NCI-H2081 (cell line): ENCODE results near the gene EHHADH.

Experiments
- DNase-seq, 2 experiments: peaks; one replicate each; lab custom pipeline; 2025; lab: John Stamatoyannopoulos, UW

EHHADH gene

GRCh38 chr3:185197068-185197467 is 56.8 kb downstream of the EHHADH start:
- no peak for DNase-seq

- DNase-seq: no peak
These were observed 58.2 kb downstream of the EHHADH start for GRCh38 chr3:185195652-185196051.

GRCh38 chr3:185188816-185189215 is 65.0 kb downstream of the EHHADH start:
- peak; percentile 33 to 76 for DNase-seq

GRCh38 chr3:185187391-185187790 is 66.5 kb downstream of the EHHADH start:
- no peak for DNase-seq

DNA sequence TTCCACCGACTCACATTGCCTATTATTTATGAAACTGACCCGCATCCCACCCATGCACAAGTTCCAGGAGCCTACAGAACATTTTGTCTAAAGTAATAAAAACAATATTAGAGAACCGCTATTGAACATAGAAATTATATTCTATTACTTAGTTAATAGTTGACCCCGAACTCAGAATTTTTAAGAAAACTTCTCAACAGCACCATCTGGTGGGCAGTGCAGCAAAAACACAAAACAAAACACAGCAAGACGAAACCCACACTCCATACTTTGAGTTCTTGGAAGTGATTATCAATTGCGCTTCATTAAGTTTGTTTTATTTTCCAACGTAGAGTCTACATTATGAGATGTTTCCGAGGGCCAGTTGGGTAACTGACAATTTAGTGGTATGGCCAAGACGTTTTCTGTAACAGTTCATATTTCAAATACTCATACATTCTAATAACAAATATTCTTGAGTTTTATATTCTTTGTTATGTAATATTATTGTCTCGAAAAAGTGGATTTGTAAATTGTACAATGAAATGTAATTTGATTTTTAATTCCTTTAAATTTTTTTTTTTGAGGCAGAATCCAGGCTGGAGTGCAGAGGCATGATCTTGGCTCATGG is 77.0 kb downstream of the EHHADH start:
- peak; percentile 51 to 55 for DNase-seq

- no peak for DNase-seq
These were observed 78.4 kb downstream of the EHHADH start for GRCh38 chr3:185175370-185175987.

DNA sequence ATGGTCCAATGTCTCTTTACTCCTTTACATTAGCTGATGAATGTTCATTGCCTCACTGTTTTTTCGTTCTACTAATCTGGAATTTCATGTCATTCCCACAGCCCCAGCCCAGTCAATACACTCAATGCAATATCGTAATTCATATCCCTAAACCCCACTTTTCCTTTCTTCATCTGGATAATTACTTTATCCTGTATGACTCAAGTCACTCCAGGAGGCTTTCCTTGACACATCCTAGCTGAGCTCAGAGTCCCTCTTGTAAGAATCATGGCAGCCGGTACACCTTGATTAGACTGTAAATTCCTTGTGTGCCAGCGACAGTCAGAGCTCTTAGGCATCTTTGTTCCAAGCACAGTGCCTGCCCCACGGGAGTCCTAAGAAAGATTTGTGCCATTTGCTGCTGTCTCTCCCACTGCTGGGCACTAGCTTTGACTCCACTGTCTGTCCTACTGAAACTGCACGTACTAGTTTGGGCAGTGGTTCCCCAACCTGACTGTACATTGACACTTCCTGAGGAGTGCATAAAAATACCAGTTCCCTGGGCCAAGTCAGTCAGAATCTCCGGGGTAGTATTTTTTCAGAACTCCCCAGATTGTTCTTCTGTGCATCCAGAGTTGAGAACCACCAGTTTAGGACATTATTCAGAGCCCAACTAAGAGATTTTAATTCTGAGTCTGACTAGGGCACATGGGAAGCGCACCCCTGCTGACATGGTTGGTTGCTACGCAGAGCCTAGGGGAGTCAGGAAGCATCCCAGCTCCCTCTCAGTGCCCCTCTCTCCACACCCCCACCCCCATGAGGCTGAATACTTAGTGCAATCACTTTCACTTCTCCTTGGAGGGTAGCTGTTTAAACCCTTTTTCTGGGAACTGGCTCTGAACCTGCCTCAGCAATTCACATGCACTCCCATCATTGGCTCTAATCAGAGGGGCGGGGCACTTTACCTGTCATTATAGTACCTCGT is 81.5 kb downstream of the EHHADH start:
- DNase-seq: no peak

DNA sequence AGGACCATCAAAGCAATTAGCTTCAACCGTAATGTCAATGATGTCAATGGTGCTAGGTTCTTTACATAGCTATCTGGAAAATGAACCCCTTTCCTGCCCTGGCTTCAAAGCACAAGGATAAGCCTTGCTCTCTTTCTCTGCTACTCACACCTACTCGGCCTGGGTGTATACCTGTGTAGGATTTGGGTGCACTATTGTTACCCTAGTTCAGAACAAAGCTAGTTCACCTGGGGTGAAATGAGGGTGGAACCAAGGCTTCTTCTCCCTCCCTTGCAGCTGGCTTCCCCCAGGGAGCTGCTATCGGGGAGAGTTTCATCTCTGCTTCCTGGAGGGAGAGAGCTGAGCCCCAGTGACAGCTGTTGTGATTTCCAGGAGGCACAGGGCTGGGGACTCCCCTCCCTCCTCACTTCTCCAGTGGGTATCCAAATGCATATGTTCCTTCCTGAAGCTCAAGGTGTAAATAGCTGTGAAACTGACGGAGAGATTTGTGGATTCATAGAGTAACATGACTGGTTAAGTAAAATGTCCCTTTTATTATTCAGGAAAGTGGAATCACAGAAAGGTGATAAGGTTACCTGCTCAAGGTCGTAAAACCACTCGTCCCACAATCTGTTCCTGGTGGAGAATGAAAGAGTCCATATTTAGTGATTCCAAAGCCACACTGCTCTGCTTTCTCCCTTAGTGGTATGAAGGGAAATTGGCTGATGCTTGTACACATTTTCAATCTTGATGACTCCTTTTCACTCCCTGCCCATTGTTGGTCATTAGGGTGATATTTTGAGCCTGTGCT is 89.2 kb downstream of the EHHADH start:
- DNase-seq: no peak

DNA sequence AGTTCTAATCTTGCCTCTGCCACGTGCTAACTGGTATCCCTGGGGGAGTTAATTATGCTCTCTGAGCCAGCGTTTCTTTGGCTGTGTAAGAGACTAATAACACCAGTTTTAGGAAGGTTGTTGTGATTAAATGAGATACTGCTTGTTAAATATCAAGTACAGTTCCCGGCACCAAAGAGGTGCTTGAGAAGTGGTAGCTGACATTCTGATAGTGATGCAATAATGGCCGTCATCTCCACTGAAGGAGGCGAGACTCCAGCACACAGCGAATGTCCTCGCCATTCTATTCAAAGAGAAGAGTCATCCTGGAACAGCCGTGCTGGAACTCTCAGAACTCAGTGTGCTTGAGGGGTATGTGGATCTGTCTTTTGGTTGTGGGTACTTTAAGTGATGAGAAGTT is 91.2 kb downstream of the EHHADH start:
- DNase-seq: no peak

- DNase-seq: no peak
These were observed 92.1 kb downstream of the EHHADH start for GRCh38 chr3:185161761-185162160.

- no peak for DNase-seq
These were observed 96.5 kb downstream of the EHHADH start for GRCh38 chr3:185157347-185157746.

DNA sequence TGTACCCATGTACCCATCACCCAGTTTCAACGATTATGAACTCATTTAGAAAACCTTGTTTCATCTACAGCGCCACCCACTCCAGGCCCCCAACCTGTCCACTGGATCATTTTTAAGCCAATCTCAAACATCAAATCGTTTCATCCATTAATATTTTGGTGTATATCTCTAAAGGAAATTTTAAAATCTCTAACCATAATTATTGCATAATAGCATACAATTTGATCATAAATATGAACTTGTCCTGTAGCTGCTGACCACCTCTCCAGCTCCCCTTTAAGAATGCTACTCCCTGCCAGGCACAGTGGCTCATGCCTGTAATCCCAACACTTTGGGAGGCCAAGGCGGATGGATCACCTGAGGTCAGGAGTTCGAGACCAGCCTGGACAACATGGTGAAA is 98.2 kb downstream of the EHHADH start:
- no peak for DNase-seq

DNA sequence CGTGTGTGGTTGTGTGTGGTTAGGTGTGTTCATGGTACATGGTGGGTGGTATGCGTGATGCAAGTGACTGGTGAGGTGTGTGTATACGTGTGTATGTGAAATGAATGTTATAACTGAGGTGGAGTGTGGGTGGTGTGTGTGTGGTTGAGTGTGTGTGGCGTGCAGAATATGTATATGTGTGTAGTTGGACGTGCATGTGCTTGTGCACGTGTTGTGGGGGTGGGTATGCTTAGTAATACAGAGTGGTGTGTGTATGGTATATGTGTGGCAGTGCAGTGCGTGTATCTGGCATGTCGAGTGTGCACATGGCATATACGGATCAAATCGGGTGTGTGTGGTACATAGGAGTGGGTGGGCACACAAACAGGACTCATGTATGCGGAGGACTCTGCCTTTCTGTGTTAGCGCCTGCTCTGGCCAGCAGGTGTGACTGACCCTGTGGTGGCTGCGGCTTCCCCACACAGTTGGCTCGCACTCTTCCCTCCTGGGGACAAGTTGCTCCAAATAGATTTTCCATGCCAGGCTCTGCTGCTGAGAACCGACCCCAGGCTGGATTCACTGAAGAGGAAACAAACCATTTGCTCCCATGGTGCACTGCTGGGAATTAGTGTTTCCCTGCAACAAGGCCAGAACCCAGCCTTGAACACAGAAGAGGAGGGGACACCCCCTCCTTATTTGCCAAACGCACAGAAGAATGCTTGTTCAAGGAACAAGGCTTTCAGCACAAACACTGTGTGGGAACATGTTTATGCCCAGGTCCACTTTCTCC is 99.8 kb downstream of the EHHADH start:
- no peak for DNase-seq

GRCh38 chr3:185153171-185153771 is 100.6 kb downstream of the EHHADH start:
- no peak for DNase-seq

DNA sequence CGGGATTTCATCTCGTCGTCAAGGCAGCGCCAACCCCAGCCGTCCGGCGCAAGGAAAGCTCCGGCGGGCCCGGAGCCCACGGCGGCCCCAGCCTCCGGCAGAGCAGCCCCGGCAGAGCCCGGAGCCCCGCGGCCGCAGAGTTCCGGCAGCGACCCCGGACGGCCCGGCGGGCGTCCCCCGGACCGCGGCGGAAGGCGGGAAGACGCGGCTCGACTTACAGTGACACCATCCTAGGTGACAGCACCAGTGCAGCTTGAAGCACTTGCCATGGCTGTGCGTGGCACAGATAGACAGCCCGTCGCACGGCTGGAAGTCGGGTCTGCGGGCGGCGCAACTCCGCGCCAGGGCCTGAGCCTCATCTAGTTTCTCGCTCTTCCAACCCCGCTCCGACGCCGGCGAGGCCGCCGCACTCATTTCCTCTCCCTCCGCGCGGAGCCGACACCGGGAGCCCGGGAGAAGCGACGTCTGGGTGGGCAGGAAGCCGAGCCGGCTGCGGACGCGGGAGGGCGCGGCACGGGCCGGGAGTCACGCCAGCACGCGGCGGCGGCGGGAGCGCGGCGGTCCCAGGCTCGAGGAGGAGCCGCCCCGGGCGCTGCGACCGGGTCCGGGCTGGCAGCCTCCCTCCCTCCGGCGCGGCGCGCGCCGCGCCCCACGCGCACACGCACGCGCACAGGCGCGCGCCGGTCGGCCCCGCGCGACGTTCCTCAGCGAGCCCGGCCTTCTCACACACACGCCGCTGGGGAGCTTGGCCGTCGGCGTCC is 101.3 kb downstream of the EHHADH start, which contains the start of gene C3orf70:
Gene C3orf70 (minus strand): TSS at position 651 of the 761 bp plus-strand sequence. CDS start 237 bp downstream, at position 414.
- peak; percentile 80 to 82 for DNase-seq

- DNase-seq: no peak
These were observed 101.9 kb downstream of the EHHADH start for GRCh38 chr3:185151964-185152409.

GRCh38 chr3:185151101-185151963 is 102.5 kb downstream of the EHHADH start:
- no peak for DNase-seq

GRCh38 chr3:185150561-185150960 is 103.3 kb downstream of the EHHADH start:
- no peak for DNase-seq

GRCh38 chr3:185149591-185149990 is 104.3 kb downstream of the EHHADH start:
- no peak for DNase-seq
